Esophagus muscularis mucosa (tissue), 4 donors: ENCODE data around the gene OSBPL10. TPM values are rescaled to one million over a fixed set of nuclear protein-coding genes. Genes with fewer than 3 reads are reported as not detected.

ENCODE experiments used
- DNase-seq: peaks from one replicate; pipeline ENCODE4 v3.0.0-alpha.2; 2017; ENCODE audit errors: extremely low spot score
- H3K27ac ChIP-seq, 4 donors: fragments of 200-600 bp; sonication (generic); replicated peaks in 1 of 4; 1 replicate in 3 of 4; 2 replicates in 1 of 4; pipeline ENCODE4 v1.5.1; 2016 to 2019; ENCODE audit warnings: mild to moderate bottlenecking in 1 of 4
- H3K27me3 ChIP-seq, 4 donors: fragments of 200-600 bp; sonication (generic); one replicate each; pipeline versions ENCODE4 v1.5.1 to v1.6.0; 2016 to 2019
- H3K36me3 ChIP-seq, 4 donors: fragments of 200-600 bp; sonication (generic); one replicate each; pipeline ENCODE4 v1.5.1; 2016 to 2019
- H3K4me1 ChIP-seq, 4 donors: fragments of 200-600 bp; sonication (generic); one replicate each; pipeline ENCODE4 v1.5.1; 2016 to 2019
- H3K4me3 ChIP-seq, 4 donors: fragments of 200-600 bp; sonication (generic); 1 replicate in 2 of 4; 2 replicates in 2 of 4; pipeline ENCODE4 v1.5.1; 2016 to 2019; ENCODE audit warnings: mild to moderate bottlenecking in 4 of 4, moderate library complexity in 1 of 4
- H3K9me3 ChIP-seq, 4 donors: fragments of 200-600 bp; sonication (generic); 1 replicate in 3 of 4; 2 replicates in 1 of 4; pipeline ENCODE4 v1.5.1; 2016 to 2019
- CTCF ChIP-seq, 3 experiments: fragments of 200-600 bp in 2 of 3; fragments of 450-650 bp in 1 of 3; sonication (generic) in 2 of 3; IDR thresholded peaks; one replicate each; pipeline ENCODE4 v1.5.1; 2017 to 2019; ENCODE audit warnings: antibody characterized with exemption in 3 of 3, mild to moderate bottlenecking in 2 of 3, moderate library complexity in 1 of 3
- EP300 ChIP-seq: sonication (generic); formaldehyde crosslinking; IDR thresholded peaks from one replicate; pipeline ENCODE4 v1.6.1; 2017; ENCODE audit warnings: antibody characterized with exemption
- POLR2A ChIP-seq: fragments of 450-650 bp; IDR thresholded peaks from one replicate; pipeline ENCODE4 v1.6.1; 2017; ENCODE audit warnings: antibody characterized with exemption, moderate library complexity, mild to moderate bottlenecking, low read depth
- POLR2AphosphoS5 ChIP-seq, 2 donors: sonication (generic); formaldehyde crosslinking; IDR thresholded peaks; one replicate each; pipeline ENCODE4 v1.6.1; 2017; ENCODE audit warnings: antibody characterized with exemption in 2 of 2
- WGBS: methylation state at CpG from one replicate; pipeline ENCODE4 v1.1.5; 2018; 5-methylcytosine and 5-hydroxymethylcytosine counted together
- intact Hi-C: fragments of 100-400 bp; cut with DNase I; formaldehyde crosslinking; loops from one replicate; pipeline ENCODE4 v1.15.1; 2023
- total RNA-seq, 4 donors: library from RNA; depleted of rRNA; stranded (reverse); fragments of >200 nt; gene quantifications; one replicate each; pipeline versions ENCODE4 v1.1.0 to v1.2.1, GENCODE V29; 2016

OSBPL10 gene
- total RNA-seq, 4 donors from 2014 or later = 6.3 to 12.2 (median 7.6) TPM

- no peak for DNase-seq
- no peaks in the 10 kb centered on the region for H3K27me3 ChIP-seq
- TF ChIP-seq CTCF (IDR thresholded peaks at IDR 0.05) = no peak
- no peak for TF ChIP-seq POLR2AphosphoS5 (IDR thresholded peaks at IDR 0.05)
- TF ChIP-seq POLR2A = no peak
- TF ChIP-seq EP300 = no peak
- intact Hi-C loops = no loop called here
- no peaks in the 10 kb centered on the region for H3K36me3 ChIP-seq
- peaks cover 0 to 11% (median 2%) of the 10 kb centered on the region in 4 donors for H3K9me3 ChIP-seq
- H3K4me1 ChIP-seq = no peaks in the 10 kb centered on the region
- no peak overlapping the region for H3K4me3 ChIP-seq
- 85% methylated on average over 11 of the region's 11 CpGs for WGBS
- H3K27ac ChIP-seq = no peak overlapping the region
Measured at GRCh38 chr3:31714495-31715280, 266.4 kb downstream of the OSBPL10 start.

- Histone ChIP-seq H3K9me3 (peaks cover 0 to 11% (median 2%) of the 10 kb centered on the region in 4 donors), H3K27ac (no peak overlapping the region), H3K4me3 (no peak overlapping the region), H3K4me1 (no peaks in the 10 kb centered on the region), H3K36me3 (no peaks in the 10 kb centered on the region), H3K27me3 (no peaks in the 10 kb centered on the region)
- no peak for DNase-seq
- intact Hi-C loops = no loop called here
- 57% methylated on average over 5 of the region's 5 CpGs for WGBS
- TF ChIP-seq POLR2A (no peak), POLR2AphosphoS5 (IDR thresholded peaks at IDR 0.05) (no peak)
Measured at GRCh38 chr3:31713816-31714215, 267.2 kb downstream of the OSBPL10 start.

- 95% methylated on average over 6 of the region's 6 CpGs for WGBS
- Histone ChIP-seq H3K27me3 (no peaks in the 10 kb centered on the region), H3K36me3 (no peaks in the 10 kb centered on the region), H3K27ac (no peak overlapping the region), H3K4me3 (no peak overlapping the region), H3K9me3 (peaks cover 0 to 11% (median 2%) of the 10 kb centered on the region in 4 donors), H3K4me1 (no peaks in the 10 kb centered on the region)
- intact Hi-C loops = no loop called here
- TF ChIP-seq POLR2AphosphoS5 (IDR thresholded peaks at IDR 0.05) (no peak), POLR2A (no peak), EP300 (no peak), CTCF (IDR thresholded peaks at IDR 0.05) (no peak)
- no peak for DNase-seq
Measured at GRCh38 chr3:31710123-31710803, 270.8 kb downstream of the OSBPL10 start.

- no peak for DNase-seq
- Histone ChIP-seq H3K27ac (no peak overlapping the region), H3K9me3 (peaks cover 0 to 11% (median 2%) of the 10 kb centered on the region in 4 donors), H3K36me3 (no peaks in the 10 kb centered on the region), H3K27me3 (no peaks in the 10 kb centered on the region), H3K4me3 (no peak overlapping the region), H3K4me1 (no peaks in the 10 kb centered on the region)
- TF ChIP-seq POLR2A (no peak), CTCF (IDR thresholded peaks at IDR 0.05) (no peak), EP300 (no peak), POLR2AphosphoS5 (IDR thresholded peaks at IDR 0.05) (no peak)
- WGBS = 89% methylated on average over 4 of the region's 4 CpGs
- intact Hi-C loops = no loop called here
Measured at GRCh38 chr3:31709526-31709925, 271.5 kb downstream of the OSBPL10 start.

GRCh38 chr3:31709005-31709404, 272.1 kb downstream of the OSBPL10 start:
- no peak for TF ChIP-seq POLR2AphosphoS5 (IDR thresholded peaks at IDR 0.05)
- no peak for TF ChIP-seq EP300
- TF ChIP-seq POLR2A = no peak
- no peak for TF ChIP-seq CTCF (IDR thresholded peaks at IDR 0.05)
- intact Hi-C loops = no loop called here
- DNase-seq = no peak
- peaks cover 0 to 11% (median 2%) of the 10 kb centered on the region in 4 donors for H3K9me3 ChIP-seq
- no peaks in the 10 kb centered on the region for H3K36me3 ChIP-seq
- no peak overlapping the region for H3K4me3 ChIP-seq
- no peak overlapping the region for H3K27ac ChIP-seq
- H3K4me1 ChIP-seq = no peaks in the 10 kb centered on the region
- 87% methylated on average over 7 of the region's 9 CpGs for WGBS
- H3K27me3 ChIP-seq = no peaks in the 10 kb centered on the region
